Right lobe of liver (tissue), 4 donors: ENCODE results near the gene MCM3AP.

Experiments
- CTCF ChIP-seq, 4 donors: fragments of 200-600 bp in 3 of 4; fragments of 450-650 bp in 1 of 4; IDR thresholded peaks; one replicate each; pipeline versions ENCODE4 v1.5.1 to v1.8.0; 2016 to 2022; ENCODE audit warnings: antibody characterized with exemption in 4 of 4, mild to moderate bottlenecking in 2 of 4
- POLR2A ChIP-seq: fragments of 450-650 bp; IDR thresholded peaks from one replicate; pipeline ENCODE4 v1.6.1; 2017; ENCODE audit warnings: antibody characterized with exemption, mild to moderate bottlenecking
- donor health status: DM: no; HTN: no; CAD: no.
- donor health status: DM: no; HTN: no; CAD: no.
- donor health status: DM: no; HTN: yes; CAD: no.

- TF ChIP-seq CTCF (IDR thresholded peaks at IDR 0.05) (no peak), POLR2A (no peak)
Observed at GRCh38 chr21:46244602-46245001, 40.8 kb downstream of the MCM3AP start.
